C4-2B (cell line): ENCODE data around the gene ZNF557.
"Not testable (repeated sequence)": the region's sequence is repeated elsewhere in the genome, so short reads cannot be mapped to it uniquely, and the experiment has no call there.

ENCODE experiments used
- CTCF ChIP-seq: fragments of 450-650 bp; conservative IDR thresholded peaks from 2 replicates; pipeline ENCODE4 v1.5.1; 2017; ENCODE audit warnings: mild to moderate bottlenecking
- ZFX ChIP-seq: fragments of 450-650 bp; IDR thresholded peaks from 2 replicates; pipeline ENCODE4 v1.6.1; 2017

- TF ChIP-seq CTCF, ZFX: not testable (repeated sequence)
Observed at GRCh38 chr19:7021331-7021730, 48.2 kb upstream of the ZNF557 start, which contains the start of gene MBD3L2B.
